Activated gamma-delta T cell (primary cell): ENCODE data around the gene RAB1B.
"Not testable (repeated sequence)": the region's sequence is repeated elsewhere in the genome, so short reads cannot be mapped to it uniquely, and the experiment has no call there.

Experiments
- DNase-seq: peaks from one replicate; lab custom pipeline; 2025; lab: John Stamatoyannopoulos, UW

RAB1B gene

DNA sequence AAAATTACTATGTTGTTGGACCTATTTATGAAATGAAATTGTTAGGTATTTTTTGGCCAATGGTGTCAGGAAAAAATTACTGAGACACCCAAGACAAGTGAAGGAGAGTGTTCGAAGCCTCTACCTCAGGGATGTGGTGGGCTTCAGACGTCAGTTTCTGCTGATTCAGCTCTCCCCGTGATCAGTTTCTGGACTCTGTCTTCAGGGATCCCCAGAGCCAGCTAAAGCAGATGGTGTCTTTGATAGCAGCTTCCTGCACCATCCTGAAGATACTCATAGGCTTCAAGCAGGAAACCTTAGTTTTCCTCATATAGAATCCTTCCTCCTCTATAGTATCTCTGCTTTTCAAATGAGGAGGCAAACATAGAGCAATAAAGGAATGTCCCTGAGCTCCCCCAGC lies 41.0 kb downstream of the RAB1B start:
- no peak for DNase-seq

DNA sequence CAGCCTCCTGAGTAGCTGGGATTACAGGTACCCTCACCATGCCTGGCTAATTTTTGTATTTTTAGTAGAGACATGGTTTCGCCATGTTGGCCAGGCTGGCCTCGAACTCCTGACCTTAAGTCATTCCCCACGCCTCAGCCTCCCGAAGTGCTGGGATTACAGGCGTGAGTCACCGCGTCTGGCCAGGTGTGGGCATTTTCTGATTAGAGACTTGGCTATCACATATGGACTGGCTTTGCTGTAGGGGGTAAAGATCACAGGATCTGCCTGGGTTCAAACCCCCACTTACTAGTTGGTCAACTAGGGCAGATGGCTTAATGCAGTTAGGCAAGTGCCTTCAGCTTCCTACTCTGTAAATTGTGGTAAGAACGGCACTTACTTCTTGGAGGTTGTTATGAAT lies 41.9 kb downstream of the RAB1B start:
- no peak for DNase-seq

DNA sequence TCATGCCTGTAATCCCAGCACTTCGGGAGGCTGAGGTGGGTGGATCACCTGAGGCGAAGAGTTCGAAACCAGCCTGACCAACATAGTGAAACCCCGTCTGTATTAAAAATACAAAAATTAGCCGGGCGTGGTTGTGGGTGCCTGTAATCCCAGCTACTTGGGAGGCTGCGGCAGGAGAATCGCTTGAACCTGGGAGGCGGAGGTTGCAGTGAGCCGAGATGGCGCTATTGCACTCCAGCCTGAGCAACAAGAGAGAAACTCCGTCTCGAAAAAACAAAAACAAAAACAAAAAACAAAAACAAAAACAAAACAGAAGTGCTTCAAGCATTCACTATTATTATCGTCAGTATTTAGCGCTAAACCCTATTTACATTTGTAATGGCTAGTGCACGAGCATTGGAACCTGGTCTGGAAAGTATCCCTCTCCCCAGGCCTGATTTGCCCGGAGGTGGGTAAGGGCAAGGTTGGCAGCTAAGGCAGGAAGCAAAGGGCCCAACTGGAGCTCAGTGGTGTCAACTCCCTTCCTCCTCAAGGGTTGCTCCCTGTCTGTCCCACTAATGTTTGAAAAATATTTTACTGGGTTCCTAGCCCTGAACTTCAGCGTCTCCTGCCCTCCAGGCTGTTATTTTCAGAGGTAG lies 42.5 kb downstream of the RAB1B start:
- DNase-seq, result not testable (repeated sequence)

DNA sequence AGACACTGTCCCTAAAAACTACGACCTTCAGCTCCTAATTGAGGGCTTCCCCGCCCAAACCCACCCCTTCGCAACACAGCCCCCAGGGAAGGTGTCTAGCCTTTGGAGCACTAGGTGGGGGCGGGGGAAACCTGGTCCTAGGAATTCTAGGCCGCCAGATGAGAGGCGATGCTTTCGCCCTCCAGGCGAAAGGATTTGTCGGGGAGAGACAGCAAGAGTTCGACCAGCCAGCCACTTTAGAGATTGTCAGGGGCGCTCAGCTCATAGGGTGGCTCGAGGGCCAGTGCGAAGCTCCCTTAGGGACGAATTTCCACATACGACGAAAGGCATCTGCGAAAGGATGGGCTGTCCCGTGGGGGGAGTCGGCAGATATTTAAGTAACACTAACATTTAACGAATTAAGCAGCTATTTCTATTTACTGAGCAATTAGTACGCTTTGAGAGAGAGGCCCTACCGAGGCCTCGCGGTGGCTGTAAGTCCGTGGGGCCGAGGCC lies 43.1 kb downstream of the RAB1B start:
- DNase-seq, result no peak

DNA sequence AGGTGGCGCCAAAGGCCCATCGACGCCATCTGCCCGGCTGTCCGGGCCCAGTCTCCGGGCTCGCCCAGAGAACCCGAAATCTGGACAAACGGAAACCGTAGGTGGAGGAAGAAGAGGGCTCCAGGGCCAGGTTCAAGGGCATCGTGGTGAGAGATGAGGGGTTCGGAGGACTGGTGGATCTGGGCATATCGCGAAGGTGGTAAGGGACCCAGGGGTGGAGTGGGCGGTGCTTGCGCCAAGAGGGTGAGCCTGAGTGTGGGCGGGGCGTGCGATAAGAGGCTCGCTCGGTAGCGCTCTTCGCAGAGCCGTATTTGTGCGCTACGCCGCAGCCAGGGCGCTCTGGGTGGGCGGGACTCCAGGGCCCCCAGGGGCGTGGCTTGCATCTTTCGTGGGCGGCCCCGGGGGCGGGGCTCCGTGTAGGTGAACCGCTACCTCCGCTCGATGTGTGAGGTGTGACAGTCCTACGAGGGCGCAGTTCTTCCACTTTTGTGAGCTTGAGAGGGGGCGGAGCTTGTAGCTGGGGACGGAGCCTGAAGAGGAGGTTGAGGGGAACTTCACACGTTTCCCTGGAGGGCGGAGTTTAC lies 43.6 kb downstream of the RAB1B start:
- DNase-seq, result peak; percentile 95

DNA sequence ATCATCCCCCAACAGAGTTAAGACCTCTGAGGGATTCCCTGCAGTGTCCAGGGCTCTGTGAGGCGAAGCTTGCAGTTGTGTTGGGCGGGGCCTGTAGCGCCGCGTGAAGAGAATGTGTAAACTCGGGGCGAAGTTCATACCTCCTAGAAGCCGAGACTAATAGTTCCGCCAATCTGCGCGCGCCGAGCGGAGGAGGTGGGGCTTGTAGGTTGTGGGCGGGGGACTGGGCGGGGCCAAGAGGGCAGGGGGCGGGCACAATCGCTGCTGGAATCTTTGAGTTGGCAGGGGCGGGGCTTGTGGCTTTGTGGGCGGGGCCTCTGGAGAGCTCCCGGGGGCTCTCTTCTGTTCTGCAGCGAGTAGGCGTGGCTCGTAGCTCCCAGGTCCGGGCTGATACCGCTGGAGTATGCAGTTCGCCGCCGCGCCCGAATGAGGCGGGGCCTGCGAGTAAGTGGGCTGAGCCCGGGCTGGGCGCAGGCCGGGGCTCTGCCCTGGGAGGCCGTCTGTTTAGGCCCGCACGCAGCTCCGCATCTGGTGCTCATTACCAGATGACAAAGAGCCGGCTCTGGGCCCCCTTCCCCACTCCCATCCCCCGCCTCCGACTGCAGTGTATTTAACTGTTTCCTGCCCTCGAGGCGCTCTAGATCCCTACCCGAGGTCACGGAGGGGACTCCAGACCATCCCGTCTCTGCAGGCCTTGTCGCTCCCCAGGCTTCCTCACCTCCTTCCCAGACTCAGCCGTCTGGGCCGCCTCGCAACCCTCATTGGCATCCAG lies 44.3 kb downstream of the RAB1B start:
- DNase-seq, result peak; percentile 96

DNA sequence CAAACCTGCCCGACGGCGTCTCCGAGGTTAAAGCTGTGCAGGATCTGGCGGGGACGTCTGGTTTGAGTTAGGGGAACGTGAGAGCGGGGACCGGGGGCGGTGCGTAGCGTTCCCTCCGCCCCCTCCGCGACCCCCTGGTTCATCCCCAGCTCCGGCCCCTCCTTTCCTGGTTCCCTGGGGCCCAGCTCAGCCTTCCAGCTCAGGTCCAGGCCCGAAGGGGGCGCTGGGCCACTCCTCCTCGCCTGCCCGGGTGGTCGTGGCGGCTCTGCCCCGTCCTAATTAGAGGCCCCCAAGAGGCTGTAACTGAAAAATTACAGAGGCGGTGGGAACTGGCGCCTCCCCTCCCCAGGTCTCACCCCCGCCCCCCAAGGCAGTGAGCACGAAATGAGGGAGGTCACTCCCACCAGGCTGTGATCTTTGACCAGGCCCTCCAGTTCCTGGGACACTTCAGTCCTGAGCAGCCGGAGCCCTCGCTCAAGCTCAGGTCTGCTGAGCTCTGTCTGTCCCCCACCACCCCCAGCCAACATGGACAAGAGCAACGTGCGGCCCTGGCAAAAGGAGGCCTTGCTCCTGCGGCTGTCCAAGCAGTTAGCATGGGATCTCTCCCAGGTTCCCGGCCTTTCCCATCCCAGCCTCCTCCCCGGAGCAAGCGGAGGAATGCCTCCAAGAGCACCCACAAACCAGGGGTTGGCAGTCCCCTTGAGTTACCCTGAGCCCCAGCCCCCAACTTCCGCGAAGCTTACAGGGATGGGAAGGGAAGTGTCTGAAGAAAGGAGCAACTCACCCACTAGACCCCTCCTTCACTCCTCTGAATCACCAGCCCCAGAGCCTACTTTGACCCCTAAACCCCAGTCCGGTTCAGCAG lies 45.1 kb downstream of the RAB1B start:
- DNase-seq, result no peak

DNA sequence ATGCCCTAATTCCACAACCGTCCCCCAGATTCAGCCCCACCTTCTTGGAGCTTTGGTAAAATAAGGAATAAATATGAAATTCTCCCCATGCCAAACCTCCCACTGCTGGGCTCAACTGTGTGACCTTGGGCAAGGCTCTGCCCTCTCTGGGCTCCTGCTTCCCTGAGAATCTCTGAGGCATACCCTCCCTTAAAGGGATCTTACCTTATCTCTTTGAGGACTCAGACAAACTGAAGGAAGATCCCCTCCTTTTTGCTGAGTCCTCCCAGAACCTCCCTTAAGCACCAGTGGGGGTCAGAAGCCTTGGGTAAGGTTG lies 45.7 kb downstream of the RAB1B start:
- DNase-seq, result no peak

DNA sequence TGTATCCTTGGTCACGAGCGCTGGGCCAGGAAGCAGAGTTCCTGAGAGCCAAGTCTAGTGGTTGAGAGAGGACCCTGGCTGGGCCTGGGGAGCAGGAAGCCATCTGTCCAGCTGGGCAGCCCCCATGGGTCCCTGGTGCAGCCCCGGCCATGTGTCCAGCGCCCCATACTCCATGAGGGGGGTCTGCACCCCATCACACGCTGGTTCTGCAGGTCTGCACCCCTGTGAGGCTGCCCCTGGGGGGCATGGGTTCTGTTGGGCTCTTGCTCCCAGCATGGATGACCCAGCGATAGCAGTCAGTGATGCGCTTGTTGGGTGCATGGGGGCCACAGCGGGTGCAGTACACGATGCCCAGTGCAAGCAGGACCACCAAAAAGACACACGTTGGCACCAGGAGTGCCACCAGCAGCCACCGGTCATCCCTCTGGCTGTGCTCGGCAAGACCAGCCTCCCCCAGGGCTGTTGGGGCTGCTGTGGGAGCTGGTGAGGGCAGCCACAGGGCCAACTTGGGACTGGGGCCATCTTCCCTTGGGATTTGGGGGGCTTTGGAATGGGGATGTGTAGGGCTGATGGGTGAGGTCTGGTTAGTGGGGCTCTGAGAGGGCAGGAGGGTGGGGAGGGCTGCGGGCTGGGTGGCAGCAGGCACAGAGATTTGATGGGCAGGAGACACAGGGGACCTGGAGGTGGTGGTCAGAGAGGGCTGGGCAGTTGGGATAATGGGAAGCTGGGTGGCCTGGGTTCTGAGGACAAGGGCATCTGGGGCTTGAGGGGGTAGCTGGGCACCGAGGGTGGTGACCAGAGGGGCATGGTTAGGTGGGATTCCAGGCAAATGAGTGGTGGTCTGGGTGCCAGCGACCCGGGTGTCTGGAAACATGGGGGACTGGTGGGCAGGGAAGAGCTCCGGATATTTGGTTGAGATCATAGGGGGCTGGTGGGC lies 46.4 kb downstream of the RAB1B start:
- DNase-seq, result no peak

DNA sequence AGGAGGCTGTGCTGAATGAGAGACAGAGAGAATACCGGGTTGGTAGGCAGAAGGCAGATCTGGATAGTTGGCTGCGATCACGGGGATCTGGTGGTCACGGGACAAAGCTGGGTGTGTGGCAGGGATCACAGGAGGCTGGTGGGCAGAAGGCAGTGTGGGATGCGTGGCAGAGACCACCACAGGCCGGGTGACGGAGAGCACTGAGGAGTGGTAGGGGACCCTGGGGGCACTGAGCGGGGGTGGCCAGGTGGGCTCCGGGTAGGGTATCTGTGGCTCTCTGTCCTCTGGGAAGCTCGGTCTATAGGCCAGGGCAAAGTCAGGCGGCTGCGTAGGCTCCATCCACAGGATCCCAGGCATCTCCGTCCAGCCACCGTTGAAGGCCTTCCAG lies 47.1 kb downstream of the RAB1B start:
- no peak for DNase-seq

DNA sequence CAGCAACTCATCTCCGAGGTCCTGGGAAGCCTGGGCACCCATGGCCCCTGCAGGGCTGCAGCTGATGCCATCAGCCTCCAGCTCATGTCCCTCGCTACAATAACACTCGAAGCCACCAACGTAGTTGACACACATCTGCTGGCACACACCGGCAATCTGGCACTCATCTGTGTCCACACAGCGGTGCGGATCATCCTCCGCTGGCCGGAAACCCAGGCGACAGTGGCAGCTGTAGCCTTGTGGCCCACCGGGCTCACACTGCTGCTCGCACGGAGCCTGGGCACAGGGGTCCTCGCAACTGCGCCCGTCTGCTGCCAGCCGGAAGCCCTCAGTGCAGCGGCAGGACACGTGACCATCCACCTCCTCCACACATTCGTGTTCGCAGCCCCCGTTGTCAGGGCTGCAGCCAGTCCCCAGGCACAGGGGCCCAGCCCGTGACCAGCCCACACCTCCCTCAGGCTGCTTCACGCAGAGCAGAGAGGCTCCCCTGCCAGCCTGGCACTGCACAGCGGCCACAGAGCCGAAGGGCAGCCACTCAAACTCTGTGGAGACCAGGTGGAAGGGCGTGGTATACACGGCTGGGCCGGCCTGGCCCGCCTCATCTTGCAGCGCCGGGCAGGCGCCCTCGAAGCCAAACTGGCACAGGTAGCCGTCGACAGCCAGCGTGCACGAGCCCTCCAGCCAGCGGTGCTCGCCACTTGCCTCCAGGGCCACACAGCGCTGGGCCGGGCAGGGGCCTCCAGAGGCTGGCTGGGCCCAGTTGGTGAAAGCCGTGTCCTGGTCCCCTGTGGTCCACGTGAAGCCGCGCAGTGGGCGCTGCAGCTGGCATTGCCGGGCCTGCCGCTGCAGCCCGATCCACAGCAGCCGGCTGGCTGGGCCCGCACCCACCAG lies 47.7 kb downstream of the RAB1B start:
- DNase-seq, result no peak

DNA sequence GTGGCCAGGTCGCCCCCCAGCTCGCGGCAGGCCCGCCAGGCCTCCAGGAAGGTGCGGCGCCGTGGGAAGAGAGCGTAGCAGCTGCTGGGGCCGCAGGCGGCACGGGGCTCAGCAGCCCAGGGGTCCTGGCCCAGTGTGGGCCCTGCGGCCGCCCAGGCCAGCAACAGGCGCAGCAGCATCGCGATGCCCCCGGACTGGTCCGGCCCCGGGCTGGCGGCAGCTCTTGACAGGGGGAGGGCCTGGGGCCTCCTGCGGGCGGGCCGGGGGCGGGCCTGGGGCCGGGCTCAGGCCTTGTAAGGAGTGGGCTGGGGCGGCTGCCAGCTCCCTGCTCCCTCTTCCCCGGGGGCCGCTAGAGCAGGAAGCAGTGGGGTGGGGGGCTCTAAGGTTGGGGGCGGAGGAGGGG lies 48.4 kb downstream of the RAB1B start, which contains the start of gene CD248:
Gene CD248, minus strand, starts transcription at position 196 of the 403 bp plus-strand sequence. Its CDS starts 17 bp downstream, at position 179.
- DNase-seq, result no peak

DNA sequence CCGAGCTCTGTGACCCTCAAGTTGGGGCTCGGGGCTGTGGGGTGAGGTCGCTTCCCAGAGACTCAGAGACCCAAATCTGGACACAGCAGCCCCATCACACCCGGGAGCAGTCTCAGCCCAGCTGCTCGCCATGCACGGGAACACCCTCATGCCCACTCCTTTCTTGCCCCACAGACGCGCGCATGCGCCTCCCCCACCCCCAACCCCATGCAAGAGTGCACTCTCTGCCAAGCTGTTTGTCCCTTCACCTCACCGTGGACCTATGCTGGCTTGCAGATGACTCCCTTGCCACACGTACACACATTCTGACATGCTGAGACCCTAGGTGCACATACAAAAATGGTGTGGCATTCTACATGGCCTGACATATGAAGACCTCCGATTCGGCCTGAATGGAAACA lies 48.9 kb downstream of the RAB1B start:
- no peak for DNase-seq

DNA sequence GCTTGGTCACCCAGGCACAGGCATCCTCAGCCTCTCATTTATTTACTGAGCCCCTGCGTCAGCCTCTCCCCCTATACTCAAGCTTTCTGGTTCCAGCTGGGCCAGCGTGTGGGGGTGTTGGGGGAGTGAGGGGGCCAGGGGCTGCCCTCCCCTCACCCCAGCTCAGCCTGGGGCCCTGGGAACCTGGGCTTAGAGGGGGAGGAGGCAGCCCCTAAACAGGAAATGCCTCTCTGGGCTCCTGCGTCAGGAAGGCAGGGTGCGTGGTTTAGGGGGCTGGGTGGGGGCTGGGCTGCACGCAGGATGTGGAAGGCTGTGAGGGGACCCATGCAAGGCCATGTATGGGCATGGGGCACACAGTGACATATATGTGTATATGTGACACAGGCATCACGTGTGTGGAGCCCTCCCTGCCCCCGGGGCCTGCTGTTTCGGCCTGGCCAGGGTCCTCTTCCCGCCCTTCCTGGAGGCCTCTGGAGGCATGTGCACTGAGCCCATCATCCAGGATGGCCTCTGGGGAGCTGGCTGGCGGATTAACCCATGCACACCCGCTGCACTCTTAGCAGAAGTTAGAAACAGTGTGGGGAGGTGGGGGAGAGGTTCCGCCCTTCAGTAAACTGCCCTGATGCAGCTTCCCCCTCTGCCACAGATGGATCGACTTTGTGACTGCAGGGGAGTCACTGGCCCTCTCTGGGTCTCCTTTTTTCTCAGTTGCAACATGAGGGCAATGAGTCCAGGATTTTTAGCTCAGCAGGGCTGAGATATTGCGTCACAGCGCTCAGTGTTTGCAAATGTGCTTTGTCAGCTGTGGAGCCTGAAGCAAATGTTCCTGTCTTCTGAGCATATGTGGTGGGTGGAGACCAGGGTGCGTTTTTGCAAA lies 49.5 kb downstream of the RAB1B start:
- peak; percentile 66 for DNase-seq

DNA sequence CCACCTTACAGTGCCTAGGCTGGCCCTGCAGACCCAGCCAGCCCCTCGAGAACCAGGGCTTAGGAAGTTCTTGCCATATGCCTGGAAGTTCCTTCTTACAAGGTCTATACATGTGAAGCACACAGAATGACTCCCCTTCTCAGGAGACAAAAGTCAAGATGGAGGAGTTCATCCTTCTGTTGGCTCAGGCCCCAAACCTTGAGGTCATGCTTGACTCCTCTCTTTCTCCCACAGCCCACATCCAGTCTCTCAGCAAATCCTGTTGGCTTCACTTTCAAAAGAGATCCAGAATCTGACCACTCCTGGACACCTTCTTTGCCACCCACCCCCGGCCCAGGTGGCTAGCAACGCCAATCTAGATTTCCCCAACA lies 50.1 kb downstream of the RAB1B start:
- DNase-seq, result no peak

DNA sequence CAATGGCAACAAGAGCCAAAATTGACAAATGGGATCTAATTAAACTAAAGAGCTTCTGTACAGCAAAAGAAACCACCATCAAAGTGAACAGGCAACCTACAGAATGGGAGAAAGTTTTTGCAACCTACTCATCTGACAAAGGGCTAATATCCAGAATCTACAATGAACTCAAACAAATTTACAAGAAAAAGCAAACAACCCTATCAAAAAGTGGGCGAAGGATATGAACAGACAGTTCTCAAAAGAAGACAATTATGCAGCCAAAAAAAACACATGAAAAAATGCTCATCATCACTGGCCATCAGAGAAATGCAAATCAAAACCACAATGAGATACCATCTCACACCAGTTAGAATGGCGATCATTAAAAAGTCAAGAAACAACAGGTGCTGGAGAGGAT lies 51.9 kb downstream of the RAB1B start:
- DNase-seq, result not testable (repeated sequence)

DNA sequence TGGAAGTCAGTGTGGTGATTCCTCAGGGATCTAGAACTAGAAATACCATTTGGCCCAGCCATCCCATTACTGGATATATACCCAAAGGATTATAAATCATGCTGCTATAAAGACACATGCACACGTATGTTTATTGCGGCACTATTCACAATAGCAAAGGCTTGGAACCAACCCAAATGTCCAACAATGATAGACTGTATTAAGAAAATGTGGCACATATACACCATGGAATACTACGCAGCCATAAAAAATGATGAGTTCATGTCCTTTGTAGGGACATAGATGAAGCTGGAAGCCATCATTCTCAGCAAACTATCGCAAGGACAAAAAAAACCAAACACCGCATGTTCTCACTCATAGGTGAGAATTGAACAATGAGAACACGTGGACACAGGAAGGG lies 52.3 kb downstream of the RAB1B start:
- not testable (repeated sequence) for DNase-seq

DNA sequence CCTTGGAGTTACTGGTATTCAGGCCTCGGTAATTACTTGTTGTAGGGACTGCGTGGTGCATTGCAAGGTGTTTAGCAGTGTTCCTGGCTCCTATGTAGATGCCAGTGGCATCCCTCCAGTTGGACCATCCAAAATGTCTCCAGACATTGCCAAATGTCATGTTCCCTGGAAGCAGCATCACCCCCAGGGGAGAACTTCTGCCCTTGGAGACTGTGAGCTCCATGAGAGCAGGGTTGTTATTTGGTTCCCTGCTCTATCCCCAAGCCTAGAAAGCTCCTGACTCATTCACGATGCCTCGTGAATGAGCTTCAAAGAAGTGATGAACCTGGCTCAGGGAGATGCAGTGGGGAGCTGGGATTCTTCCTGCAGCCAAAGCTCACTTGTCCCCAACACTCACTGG lies 53.2 kb downstream of the RAB1B start:
- no peak for DNase-seq
